Measurements from ENCODE around the gene PDE4D.

PDE4D gene

DNA sequence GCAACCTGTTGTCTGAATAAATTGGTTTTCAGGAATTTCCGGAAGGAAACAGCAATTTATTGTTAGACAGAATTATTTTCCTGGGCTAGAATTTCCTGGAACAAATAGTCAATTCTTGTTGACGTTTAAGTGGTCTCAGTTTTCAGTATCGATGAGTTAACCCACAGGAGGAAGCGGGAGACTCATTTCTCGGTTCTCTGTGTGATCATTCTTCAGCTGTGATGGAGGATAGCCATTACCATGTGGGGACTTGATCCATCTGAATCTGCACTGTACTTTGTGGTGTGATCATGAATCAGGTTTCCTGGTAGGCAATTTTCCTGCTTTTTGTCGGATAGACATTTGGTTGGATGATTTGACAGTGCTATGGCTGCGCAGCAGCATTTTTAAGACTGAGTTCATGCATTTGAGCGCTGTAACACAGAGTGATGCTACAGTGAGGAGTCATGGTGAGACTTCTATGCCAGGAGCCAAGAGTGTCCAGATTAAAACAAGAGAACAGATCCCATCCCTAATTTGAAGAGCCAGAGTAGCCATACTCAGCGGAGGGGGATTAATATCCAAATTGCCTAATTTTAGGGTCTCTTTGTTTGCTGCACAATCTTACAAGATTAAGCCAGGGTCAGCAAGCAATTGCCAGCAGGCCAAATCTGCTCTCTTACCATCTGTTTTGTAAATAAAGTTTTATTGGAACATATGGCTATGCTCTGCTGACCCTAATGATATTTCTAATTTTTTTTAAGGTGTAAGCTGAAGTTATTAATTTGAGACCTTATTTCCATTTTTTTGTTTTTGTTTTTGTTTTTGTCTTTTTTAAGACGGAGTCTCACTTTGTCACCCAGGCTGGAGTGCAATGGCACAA, 954.7 kb downstream of the PDE4D start:
- TF ChIP-seq TAF1 (IDR thresholded peaks at IDR 0.05; ENCODE audit: borderline replicate concordance, insufficient read depth, low read length) (no peak), FOXP2 (optimal IDR thresholded peaks at IDR 0.05; ENCODE audit: borderline replicate concordance, extremely low read depth, extremely low read length, insufficient read depth) (no peak), POLR2AphosphoS5 (IDR thresholded peaks at IDR 0.05; ENCODE audit: low read depth, low read length) (no peak), SIN3A (IDR thresholded peaks at IDR 0.05; ENCODE audit: borderline replicate concordance, insufficient read depth, low read length) (no peak)
- TF ChIP-seq, protein P1, sequence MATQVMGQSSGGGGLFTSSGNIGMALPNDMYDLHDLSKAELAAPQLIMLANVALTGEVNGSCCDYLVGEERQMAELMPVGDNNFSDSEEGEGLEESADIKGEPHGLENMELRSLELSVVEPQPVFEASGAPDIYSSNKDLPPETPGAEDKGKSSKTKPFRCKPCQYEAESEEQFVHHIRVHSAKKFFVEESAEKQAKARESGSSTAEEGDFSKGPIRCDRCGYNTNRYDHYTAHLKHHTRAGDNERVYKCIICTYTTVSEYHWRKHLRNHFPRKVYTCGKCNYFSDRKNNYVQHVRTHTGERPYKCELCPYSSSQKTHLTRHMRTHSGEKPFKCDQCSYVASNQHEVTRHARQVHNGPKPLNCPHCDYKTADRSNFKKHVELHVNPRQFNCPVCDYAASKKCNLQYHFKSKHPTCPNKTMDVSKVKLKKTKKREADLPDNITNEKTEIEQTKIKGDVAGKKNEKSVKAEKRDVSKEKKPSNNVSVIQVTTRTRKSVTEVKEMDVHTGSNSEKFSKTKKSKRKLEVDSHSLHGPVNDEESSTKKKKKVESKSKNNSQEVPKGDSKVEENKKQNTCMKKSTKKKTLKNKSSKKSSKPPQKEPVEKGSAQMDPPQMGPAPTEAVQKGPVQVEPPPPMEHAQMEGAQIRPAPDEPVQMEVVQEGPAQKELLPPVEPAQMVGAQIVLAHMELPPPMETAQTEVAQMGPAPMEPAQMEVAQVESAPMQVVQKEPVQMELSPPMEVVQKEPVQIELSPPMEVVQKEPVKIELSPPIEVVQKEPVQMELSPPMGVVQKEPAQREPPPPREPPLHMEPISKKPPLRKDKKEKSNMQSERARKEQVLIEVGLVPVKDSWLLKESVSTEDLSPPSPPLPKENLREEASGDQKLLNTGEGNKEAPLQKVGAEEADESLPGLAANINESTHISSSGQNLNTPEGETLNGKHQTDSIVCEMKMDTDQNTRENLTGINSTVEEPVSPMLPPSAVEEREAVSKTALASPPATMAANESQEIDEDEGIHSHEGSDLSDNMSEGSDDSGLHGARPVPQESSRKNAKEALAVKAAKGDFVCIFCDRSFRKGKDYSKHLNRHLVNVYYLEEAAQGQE (IDR thresholded peaks at IDR 0.05; ENCODE audit: insufficient read depth in 1 of 2, low read depth in 2 of 2, low read length in 2 of 2), result no peak

DNA sequence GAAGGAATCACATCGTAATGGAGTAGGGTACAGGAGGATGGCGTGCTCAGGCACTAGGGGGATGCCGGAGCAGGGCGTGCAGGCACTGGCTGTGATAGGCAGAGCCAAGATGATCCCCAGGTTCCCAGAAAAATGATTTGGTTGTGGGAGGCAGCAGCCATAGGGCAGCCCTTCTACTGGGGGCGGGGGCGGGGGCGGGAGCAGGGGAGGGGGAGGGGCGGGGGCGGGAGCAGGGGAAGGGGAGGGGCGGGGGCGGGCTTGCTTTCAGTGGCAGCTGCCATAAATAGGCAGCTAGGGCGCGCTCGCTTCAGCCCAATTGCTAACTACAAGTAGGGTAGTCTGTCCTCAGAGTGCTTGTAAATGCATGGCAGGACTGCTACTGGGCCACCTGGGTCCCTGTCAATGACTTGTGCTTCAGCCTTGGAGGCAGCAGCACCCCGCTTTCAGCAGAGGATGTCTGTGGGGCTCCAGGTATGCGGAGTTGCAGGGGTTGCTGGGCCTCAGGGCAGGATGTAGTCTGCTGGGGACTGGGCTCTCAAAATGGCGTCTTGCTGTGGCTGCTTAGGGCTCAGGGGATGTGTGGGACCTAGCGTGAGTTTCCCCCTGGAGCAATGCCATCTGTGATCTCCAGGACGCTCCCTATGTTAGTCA, 956.4 kb downstream of the PDE4D start:
- no peak for TF ChIP-seq TAF1 (IDR thresholded peaks at IDR 0.05; ENCODE audit: borderline replicate concordance, insufficient read depth, low read length)
- no peak for TF ChIP-seq FOXP2 (optimal IDR thresholded peaks at IDR 0.05; ENCODE audit: borderline replicate concordance, extremely low read depth, extremely low read length, insufficient read depth)

DNA sequence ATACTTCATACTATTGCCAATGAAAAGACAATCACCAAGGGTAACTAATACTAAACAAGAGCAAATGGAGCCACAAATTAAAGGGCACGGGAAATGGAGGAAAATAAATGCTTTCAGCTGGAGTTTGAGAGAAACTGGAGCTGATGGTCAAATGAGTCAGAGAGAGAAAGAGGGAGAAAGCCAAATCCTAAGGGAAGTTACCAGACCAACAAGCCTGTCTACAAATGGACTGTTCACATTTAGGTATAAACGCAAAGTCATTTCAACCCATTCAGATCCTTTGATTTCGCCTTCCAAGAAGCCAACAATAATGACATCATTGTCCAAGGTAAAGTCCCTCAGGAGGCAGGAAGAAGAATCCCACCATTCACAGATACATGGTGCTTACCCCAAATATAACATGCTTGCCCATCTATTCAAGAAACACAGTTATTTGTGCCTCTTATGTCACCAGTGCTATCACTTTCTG, 958.9 kb downstream of the PDE4D start:
- no peak for TF ChIP-seq SIN3A (IDR thresholded peaks at IDR 0.05; ENCODE audit: borderline replicate concordance, insufficient read depth, low read length)

DNA sequence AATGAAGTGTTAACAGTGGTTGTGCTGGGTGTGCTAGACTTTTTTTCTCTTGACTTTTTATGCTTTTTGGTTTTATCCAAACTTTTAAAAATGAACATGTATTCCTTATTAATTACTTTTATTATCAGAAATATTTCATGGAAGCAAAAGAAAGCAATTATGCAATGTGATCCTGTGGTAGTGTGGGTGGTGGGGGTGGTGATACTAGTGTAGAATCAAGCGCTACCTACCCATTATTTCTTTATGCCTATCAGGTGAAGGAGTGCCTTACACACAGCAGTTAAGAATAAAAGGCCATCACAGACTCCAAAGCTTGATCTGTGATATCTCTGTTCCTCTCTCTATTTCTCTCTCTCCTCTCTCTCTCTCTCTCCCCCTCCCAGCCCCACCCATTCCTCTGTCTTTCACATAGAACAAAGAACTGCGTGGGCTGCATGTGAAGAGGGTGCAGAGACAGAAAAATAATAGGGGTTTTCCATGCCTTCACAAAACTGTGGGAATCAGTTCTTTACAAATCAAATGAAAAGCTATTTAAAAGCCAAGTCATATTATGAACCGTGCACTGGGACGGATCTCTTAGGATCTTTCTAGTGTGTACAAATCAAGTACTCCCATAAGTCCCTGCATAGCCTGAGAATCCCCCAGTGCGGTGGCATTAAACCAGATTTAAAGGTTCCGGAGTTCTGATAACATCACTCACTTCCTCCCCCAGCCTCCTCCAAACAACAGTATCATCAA, 959.5 kb downstream of the PDE4D start:
- TF ChIP-seq SIN3A (IDR thresholded peaks at IDR 0.05; ENCODE audit: borderline replicate concordance, insufficient read depth, low read length), result no peak
- TF ChIP-seq FOXP2 (optimal IDR thresholded peaks at IDR 0.05; ENCODE audit: borderline replicate concordance, extremely low read depth, extremely low read length, insufficient read depth), result no peak
- no peak for TF ChIP-seq TAF1 (IDR thresholded peaks at IDR 0.05; ENCODE audit: borderline replicate concordance, insufficient read depth, low read length)
- TF ChIP-seq, protein P1 (IDR thresholded peaks at IDR 0.05; ENCODE audit: insufficient read depth in 1 of 2, low read depth in 2 of 2, low read length in 2 of 2), result no peak
- TF ChIP-seq POLR2AphosphoS5 (IDR thresholded peaks at IDR 0.05; ENCODE audit: low read depth, low read length), result no peak

DNA sequence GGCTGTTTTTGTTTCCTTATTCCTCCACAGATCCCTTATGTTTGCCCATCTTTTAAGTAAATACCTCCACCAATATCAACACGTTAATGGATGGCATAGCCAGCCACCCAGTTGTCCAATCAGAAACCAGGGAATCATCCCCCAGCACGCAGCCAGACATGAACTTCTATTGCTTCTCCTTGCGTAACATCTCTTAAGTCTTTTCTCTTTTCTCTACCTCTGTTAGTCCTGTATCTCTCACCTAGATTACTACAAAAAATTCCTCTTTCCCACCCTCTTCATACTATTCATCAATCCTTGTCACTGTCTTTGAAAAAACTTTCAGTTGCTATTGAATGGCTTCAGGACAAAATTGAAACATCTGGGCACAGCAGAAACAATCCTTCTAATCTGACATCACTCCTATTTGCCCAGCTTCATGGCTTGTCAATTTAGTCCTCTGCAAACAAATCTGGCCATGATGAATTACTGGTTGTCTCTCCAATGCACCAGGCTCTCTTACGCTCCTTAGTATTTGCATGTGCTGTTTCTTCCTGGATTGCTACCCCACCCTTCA, 961.4 kb downstream of the PDE4D start:
- TF ChIP-seq, protein P1 (IDR thresholded peaks at IDR 0.05; ENCODE audit: insufficient read depth in 1 of 2, low read depth in 2 of 2, low read length in 2 of 2), result no peak
- no peak for TF ChIP-seq POLR2AphosphoS5 (IDR thresholded peaks at IDR 0.05; ENCODE audit: low read depth, low read length)
- no peak for TF ChIP-seq TAF1 (IDR thresholded peaks at IDR 0.05; ENCODE audit: borderline replicate concordance, insufficient read depth, low read length)
